ENCODE data around the gene ARHGAP21. TPM values are rescaled to one million over a fixed set of nuclear protein-coding genes. Genes with fewer than 3 reads are reported as not detected.

The ARHGAP21 gene
- total RNA-seq, 4 donors from 2014 or later, result 35.1 to 60.5 (median 54.1) TPM

DNA sequence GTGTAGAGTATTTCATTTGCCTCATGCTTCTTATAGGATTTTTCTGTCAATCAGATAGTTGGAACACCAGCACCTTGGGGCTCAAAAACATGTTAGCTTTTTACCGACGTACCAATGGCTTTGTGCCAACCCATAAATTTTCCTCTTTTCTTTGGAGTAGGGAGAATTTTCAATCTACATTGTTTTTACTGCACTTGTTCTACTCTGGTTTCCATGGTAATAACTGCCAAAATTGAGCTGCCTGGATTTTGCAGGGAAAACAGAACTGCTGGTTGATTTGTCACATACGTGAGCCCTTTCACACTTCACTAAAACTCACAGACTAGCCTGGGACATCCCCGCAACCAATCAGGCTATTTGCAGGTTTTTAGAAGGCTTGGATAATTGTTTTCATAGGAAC lies 189.7 kb downstream of the ARHGAP21 start:
- Histone ChIP-seq H3K9me3 (no peaks in the 10 kb centered on the region), H3K36me3 (peaks cover 6 to 97% of the 10 kb centered on the region in 2 donors), H3K27ac (no peak overlapping the region), H3K27me3 (no peaks in the 10 kb centered on the region), H3K4me3 (no peak overlapping the region), H3K4me1 (peaks cover 0 to 6% of the 10 kb centered on the region in 2 donors)
- ATAC-seq (no peak), DNase-seq (no peak)
- intact Hi-C loops (cut with DNase I; ENCODE audit: low total_unique reads), result no loop called here
- TF ChIP-seq CTCF (IDR thresholded peaks at IDR 0.05 in 4 of 5, conservative IDR thresholded peaks at IDR 0.05 in 1 of 5), result no peak
- TF ChIP-seq POLR2A (IDR thresholded peaks at IDR 0.05), result no peak
- in situ Hi-C loops (cut with MboI; ENCODE audit: low sequenced_read_pairs in 4 of 4), result no loop called here

Other genes with a start within 250 kb of the ARHGAP21 start
- 1 to 10 TPM in 2 of 4 donors, under 1 TPM in 1, not detected in 1; 0.31 to 5.4 (median 2.3) TPM for gene PRTFDC1, start 228.7 kb upstream of the ARHGAP21 start, total RNA-seq